LNCaP clone FGC (cell line): ENCODE data around the gene SRGAP3.

ENCODE experiments used
- DNase-seq: peaks from one replicate; pipeline ENCODE4 v3.0.0-alpha.2; 2011; ENCODE audit warnings: low read depth
- H3K4me3 ChIP-seq: 2 replicates; pipeline ENCODE4 v1.5.1; 2011; ENCODE audit warnings: mild to moderate bottlenecking, low read depth, low read length, control low read depth
- TF ChIP-seq, protein P1 (sequence below): IDR thresholded peaks from 2 replicates; pipeline ENCODE4 v1.5.1; 2012; ENCODE audit warnings: mild to moderate bottlenecking; ENCODE audit not compliant: control insufficient read depth, insufficient read depth; ENCODE audit errors: extremely low read depth

Gene SRGAP3

DNA sequence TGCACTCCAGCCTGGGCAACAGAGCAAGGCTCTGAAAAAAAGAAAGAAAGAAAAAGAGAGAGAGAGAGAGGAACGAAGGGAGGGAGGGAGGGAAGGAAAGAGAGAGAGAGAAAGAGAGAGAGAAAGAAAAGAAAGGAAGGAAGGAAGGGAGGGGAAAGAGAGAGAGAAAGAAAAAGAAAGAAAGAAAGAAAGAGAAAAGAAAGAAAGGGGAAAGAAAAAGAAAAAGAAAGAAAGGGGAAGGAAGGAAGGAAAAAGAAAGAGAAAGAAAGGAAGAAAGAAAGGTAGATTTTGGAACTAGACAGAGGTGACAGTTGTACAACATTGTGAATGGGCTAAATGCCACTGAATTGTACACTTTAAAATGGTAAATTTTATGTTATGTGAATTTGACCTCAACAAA lies 5.3 kb upstream of the SRGAP3 start:
- TF ChIP-seq, protein P1, sequence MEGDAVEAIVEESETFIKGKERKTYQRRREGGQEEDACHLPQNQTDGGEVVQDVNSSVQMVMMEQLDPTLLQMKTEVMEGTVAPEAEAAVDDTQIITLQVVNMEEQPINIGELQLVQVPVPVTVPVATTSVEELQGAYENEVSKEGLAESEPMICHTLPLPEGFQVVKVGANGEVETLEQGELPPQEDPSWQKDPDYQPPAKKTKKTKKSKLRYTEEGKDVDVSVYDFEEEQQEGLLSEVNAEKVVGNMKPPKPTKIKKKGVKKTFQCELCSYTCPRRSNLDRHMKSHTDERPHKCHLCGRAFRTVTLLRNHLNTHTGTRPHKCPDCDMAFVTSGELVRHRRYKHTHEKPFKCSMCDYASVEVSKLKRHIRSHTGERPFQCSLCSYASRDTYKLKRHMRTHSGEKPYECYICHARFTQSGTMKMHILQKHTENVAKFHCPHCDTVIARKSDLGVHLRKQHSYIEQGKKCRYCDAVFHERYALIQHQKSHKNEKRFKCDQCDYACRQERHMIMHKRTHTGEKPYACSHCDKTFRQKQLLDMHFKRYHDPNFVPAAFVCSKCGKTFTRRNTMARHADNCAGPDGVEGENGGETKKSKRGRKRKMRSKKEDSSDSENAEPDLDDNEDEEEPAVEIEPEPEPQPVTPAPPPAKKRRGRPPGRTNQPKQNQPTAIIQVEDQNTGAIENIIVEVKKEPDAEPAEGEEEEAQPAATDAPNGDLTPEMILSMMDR = no peak
- no peak overlapping the region for H3K4me3 ChIP-seq
- no peak for DNase-seq

DNA sequence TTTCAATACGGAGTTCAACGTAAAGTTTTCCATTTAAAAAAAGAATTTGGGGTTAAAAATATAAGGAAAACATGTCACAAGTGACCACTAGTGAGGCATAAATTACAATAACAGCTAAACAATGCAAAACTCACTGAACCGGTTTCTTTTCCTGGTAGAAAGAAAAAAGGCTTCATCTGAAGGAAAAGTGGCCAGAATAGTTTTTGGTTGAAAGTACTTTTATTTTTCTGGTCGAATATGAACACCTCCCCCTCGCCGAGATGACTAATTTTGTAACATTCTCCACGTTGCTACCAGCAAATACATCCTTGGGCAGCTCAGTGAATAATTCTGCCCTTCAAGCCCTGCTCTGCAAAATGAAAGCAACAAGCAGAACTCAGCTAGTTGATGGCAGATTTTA lies 3.9 kb upstream of the SRGAP3 start:
- TF ChIP-seq, protein P1 = no peak
- no peak overlapping the region for H3K4me3 ChIP-seq
- no peak for DNase-seq

DNA sequence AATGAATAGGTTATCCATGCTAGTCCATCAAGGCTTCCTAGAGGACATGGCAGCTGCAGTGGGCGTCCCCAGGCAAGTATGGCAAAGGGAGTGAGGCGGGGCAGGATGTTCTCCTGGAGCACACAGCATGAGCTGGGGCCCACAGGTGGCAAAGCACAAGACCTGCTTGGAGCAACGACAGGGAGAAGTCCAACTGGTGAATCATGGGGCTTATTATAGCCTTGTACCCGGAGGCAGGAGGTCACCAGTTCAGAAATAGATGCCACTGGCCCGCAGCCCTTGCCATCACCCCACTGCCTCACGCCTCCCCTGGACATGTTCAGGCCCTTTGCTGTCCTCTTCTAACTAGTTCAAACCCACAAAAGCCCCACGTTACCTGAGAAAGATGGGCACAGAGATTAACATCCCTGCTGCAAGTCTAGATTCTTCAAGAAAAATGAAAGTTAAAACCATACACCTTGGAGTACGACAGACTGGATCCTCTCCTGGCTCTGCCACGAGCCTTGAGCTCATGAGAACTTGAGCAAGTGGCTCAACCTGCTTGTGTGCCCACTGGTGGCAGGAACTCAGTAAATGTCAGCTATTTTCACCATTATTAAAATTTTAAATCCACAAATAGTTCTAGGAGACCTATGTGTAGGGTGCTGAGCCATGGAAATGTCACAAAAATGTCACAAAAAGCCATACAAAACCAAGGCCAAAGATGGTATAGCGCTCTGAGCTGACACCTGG lies 1.8 kb upstream of the SRGAP3 start:
- no peak for DNase-seq
- TF ChIP-seq, protein P1 = no peak
- H3K4me3 ChIP-seq = no peak overlapping the region

DNA sequence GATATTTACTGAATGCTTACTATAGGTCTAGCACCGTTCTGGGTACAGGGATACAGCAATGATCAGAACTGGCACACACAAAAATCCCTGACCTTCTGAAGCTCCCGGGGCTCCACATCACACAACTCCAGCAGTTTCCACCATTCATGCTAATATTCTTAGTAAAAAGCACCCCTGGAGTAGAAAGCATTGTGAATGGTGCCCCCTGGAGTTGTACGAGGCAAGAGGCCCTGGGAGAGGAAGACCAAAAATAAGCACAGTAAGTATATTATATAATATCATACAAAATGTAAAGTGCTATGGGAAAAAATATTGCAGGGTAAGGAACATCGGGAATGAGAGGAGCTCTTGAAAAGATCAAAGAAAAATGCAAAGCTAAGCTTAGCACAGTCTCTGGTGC lies 790 bp upstream of the SRGAP3 start:
- DNase-seq = no peak
- peak overlapping the region; percentile 67 for H3K4me3 ChIP-seq
- TF ChIP-seq, protein P1 = peak; percentile 44

DNA sequence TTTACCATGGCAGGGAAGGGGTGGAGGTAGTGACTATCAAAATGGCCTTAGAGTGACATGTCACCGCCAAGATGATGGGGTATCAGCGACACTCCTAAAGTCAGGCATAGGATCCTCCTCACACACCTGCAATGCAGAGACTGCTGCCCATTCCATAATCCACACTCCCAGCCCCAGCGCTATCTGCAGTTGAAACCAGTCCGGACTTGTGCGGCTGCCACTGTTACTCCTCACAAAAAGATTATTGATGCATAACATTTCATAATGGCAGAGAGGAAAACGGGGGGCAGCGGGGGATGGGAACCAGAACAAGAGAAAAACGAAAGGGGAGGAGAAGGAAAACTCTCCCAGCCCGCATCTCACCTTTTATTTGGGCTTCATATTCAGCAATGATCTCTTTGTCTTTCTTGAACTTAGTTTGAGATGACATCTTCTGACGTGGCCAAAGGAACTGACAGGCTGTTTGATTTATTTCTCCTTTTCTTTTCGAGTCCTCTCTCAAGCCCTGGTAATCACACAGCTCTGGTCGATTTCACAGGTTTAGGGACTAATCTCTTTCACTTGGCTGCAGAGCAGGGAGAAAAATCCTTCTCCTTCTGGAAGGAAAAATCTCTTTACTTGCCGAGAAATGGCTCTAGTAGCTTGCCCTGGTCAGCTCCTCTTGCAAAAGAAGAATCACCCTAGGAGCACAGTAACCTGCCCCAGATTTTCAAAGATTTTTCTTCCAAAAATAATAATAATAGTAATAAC lies 749 bp downstream of the SRGAP3 start:
- peak overlapping the region; percentile 67 for H3K4me3 ChIP-seq
- no peak for DNase-seq
- TF ChIP-seq, protein P1 = no peak

DNA sequence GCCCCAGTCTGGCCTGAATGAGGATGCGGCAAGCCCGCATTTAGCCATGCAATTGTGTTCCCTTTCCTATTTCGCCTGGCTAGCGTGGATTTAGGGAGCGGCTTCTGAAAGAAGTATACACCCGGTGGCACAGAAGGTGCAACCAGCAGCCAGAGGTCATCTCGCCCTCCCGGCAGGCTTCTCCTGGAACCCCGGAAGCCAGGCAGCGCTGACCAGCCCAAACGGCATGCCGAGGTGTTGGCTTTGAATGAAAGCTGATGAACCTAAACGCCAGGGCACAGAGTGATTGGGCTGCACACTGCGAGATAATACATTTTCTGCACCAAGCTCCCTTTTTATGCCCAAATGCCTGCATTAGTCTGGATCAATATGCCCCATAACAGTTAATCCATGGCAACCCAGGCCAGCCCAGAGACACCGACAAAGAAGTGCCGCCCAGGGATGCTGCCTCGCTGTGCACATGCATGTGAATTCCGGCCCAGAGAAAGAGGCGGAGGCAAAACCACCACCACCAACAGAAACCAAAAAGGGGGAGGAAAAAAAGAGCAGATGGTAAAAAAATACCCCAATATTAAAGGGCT lies 1.4 kb downstream of the SRGAP3 start:
- peak overlapping the region; percentile 67 for H3K4me3 ChIP-seq
- DNase-seq = no peak
- TF ChIP-seq, protein P1 = no peak
